K562 (cell line): ENCODE data around the gene POLD3. TPM values are rescaled to one million over a fixed set of nuclear protein-coding genes. Genes with fewer than 3 reads are reported as not detected.

ENCODE experiments used
- ATAC-seq: fragments of 200-7000 bp; cut with Tn5 transposase; 3 replicates; pipeline ENCODE4 v1.9.1; 2020; ENCODE audit warnings: moderate library complexity
- BruUV-seq: library from RNA; stranded (reverse); fragments of 400-500 nt; replicated peaks from 2 replicates; lab custom pipeline; 2021; lab: Mats Ljungman, UMichigan
- CTCF ChIA-PET: fragments of 300-600 bp; formaldehyde crosslinking; extraction: SDS; loops from one replicate; lab custom pipeline; 2021; ENCODE audit warnings: low intra/inter-chr PET ratio; lab: Yijun Ruan, JAX
- POLR2A ChIA-PET: fragments of 300-600, 350-650 bp; sonication (Branson Sonifier 250); formaldehyde crosslinking; extraction: SDS; loops from one replicate; lab custom pipeline; 2021; ENCODE audit warnings: antibody characterized with exemption, inconsistent platforms; lab: Yijun Ruan, JAX
- DNase-seq, 4 experiments: peaks; one replicate each; pipeline versions ENCODE4 v3.0.0 to v3.0.0-alpha.2; 2011 to 2018; ENCODE audit warnings: low spot score in 3 of 4, mixed read lengths in 3 of 4; ENCODE audit errors: extremely low read depth in 1 of 4
- FAIRE-seq: peaks from 2 replicates; lab custom pipeline; 2011; peaks lifted over from hg19 to GRCh38; lab: Jason Lieb, UNC
- H2AFZ ChIP-seq: 2 replicates; pipeline ENCODE4 v1.6.0; 2011; ENCODE audit warnings: low read depth, low read length, control low read depth, inconsistent platforms
- H3K27ac ChIP-seq: fragments of 200-600 bp; 3 replicates; pipeline ENCODE4 v1.8.0; 2011; ENCODE audit warnings: low read depth, mild to moderate bottlenecking, control low read depth, inconsistent platforms, low read length, moderate library complexity, mixed read lengths; ENCODE audit errors: extremely low read depth
- H3K27me3 ChIP-seq, 2 experiments: fragments of 300-600 bp in 1 of 2; 2 replicates in 1 of 2; 3 replicates in 1 of 2; pipeline versions ENCODE4 v1.6.0 to v1.8.0; 2011; ENCODE audit warnings: inconsistent platforms in 2 of 2, low read length in 2 of 2, mild to moderate bottlenecking in 1 of 2, mixed read lengths in 1 of 2, moderate library complexity in 1 of 2; ENCODE audit not compliant: control insufficient read depth in 2 of 2, insufficient read depth in 2 of 2
- H3K36me3 ChIP-seq: fragments of 300-600 bp; 3 replicates; pipeline ENCODE4 v1.8.0; 2011; ENCODE audit warnings: mild to moderate bottlenecking, low read length, inconsistent platforms; ENCODE audit not compliant: control insufficient read depth, insufficient read depth
- H3K4me1 ChIP-seq, 2 experiments: fragments of 200-600 bp in 1 of 2; replicated peaks in 1 of 2; 2 replicates in 1 of 2; 3 replicates in 1 of 2; pipeline versions ENCODE4 v1.5.1 to v1.8.0; 2011; ENCODE audit warnings: inconsistent platforms in 2 of 2, low read length in 2 of 2, mild to moderate bottlenecking in 1 of 2, mixed read lengths in 1 of 2, moderate library complexity in 1 of 2; ENCODE audit not compliant: control insufficient read depth in 2 of 2, insufficient read depth in 2 of 2
- H3K4me2 ChIP-seq: 2 replicates; pipeline ENCODE4 v1.6.1; 2011; ENCODE audit warnings: low read length, control low read depth, inconsistent platforms, mixed read lengths; ENCODE audit not compliant: insufficient read depth
- H3K4me3 ChIP-seq: fragments of 200-600 bp; sonication (generic), shearing (Covaris generic); 2 replicates; pipeline ENCODE4 v1.5.1; 2016; ENCODE audit warnings: control low read depth, inconsistent platforms
- H3K79me2 ChIP-seq: fragments of 200-600 bp; 3 replicates; pipeline ENCODE4 v1.8.0; 2011; ENCODE audit warnings: low read length, inconsistent platforms; ENCODE audit not compliant: control insufficient read depth, insufficient read depth
- H3K9ac ChIP-seq, 2 experiments: 2 replicates each; pipeline versions ENCODE4 v1.6.0 to v1.6.1; 2011; ENCODE audit warnings: low read depth in 2 of 2, low read length in 2 of 2, control low read depth in 1 of 2, inconsistent platforms in 1 of 2, mild to moderate bottlenecking in 1 of 2, mixed read lengths in 1 of 2; ENCODE audit not compliant: insufficient read depth in 1 of 2
- H3K9me1 ChIP-seq: one replicate; pipeline ENCODE4 v1.6.0; 2011; ENCODE audit warnings: inconsistent platforms, mild to moderate bottlenecking, low read length, moderate library complexity; ENCODE audit not compliant: control insufficient read depth, insufficient read depth
- H3K9me3 ChIP-seq: replicated peaks from 2 replicates; pipeline ENCODE4 v1.5.1; 2011; ENCODE audit warnings: low read depth, low read length, inconsistent platforms; ENCODE audit not compliant: control insufficient read depth, insufficient read depth
- H4K20me1 ChIP-seq: replicated peaks from 2 replicates; pipeline ENCODE4 v1.6.1; 2011; ENCODE audit warnings: low read length, inconsistent platforms, mixed read lengths; ENCODE audit not compliant: control insufficient read depth, insufficient read depth
- C11orf30 ChIP-seq: fragments of 450-650 bp; IDR thresholded peaks from 2 replicates; pipeline ENCODE4 v1.6.1; 2016; ENCODE audit warnings: low read depth, mild to moderate bottlenecking
- CEBPB ChIP-seq: fragments of 450-650 bp; IDR thresholded peaks from 2 replicates; pipeline ENCODE4 v1.6.1; 2016; ENCODE audit warnings: missing genetic modification characterization, missing compliant biosample characterization
- CSDE1 ChIP-seq, 2 experiments: fragments of 450-650 bp; IDR thresholded peaks; 2 replicates each; pipeline ENCODE4 v1.6.1; 2016; ENCODE audit warnings: mild to moderate bottlenecking in 1 of 2
- NFRKB ChIP-seq: fragments of 450-650 bp; IDR thresholded peaks from 2 replicates; pipeline ENCODE4 v1.6.1; 2016; ENCODE audit warnings: low read depth
- OTX1 ChIP-seq: fragments of 450-650 bp; formaldehyde crosslinking; IDR thresholded peaks from 2 replicates; pipeline ENCODE4 v1.4.0; 2022; ENCODE audit warnings: mild to moderate bottlenecking
- RFX5 ChIP-seq: IDR thresholded peaks from 2 replicates; pipeline ENCODE4 v1.6.1; 2011; ENCODE audit warnings: low read depth, mild to moderate bottlenecking, improper control_type of control experiment, low read length
- SREBF1 ChIP-seq: fragments of 150-350 bp; IDR thresholded peaks from 2 replicates; pipeline ENCODE4 v1.6.1; 2014; ENCODE audit warnings: antibody characterized with exemption, low read depth, low read length, borderline replicate concordance
- ZNF507 ChIP-seq: conservative IDR thresholded peaks from 2 replicates; pipeline ENCODE4 v1.6.1; 2017; ENCODE audit warnings: missing genetic modification characterization, missing compliant biosample characterization
- ZNF57 ChIP-seq: fragments of 450-650 bp; formaldehyde crosslinking; IDR thresholded peaks from 2 replicates; pipeline ENCODE4 v1.4.0; 2020; ENCODE audit warnings: mild to moderate bottlenecking, moderate library complexity
- ZNF644 ChIP-seq: fragments of 200-800 bp; sonication (Bioruptor generic); IDR thresholded peaks from 2 replicates; pipeline ENCODE4 v1.6.1; 2016; ENCODE audit warnings: low read depth, missing genetic modification characterization, missing compliant biosample characterization
- ZNF79 ChIP-seq: fragments of 250-450 bp; sonication (Bioruptor Pico); IDR thresholded peaks from 2 replicates; pipeline ENCODE4 v1.4.0; 2020; ENCODE audit warnings: low read depth, mild to moderate bottlenecking, moderate library complexity
- WGBS: fragments of 100-300 bp; shearing (Covaris generic); methylation state at CpG from one replicate; pipeline ENCODE4 v1.1.6; 2016; ENCODE audit warnings: low coverage, mixed read lengths; ENCODE audit not compliant: insufficient coverage; ENCODE audit errors: missing lambda C conversion rate; 5-methylcytosine and 5-hydroxymethylcytosine counted together
- in situ Hi-C: fragments of 300-500 bp; cut with MboI; formaldehyde crosslinking; loops from 4 replicates; pipeline ENCODE4 v1.15.0; 2018; ENCODE audit warnings: inconsistent platforms, mixed read lengths
- intact Hi-C: fragments of 100-400 bp; cut with micrococcal nuclease; formaldehyde crosslinking; loops from 2 replicates; pipeline ENCODE4 v1.14.2; 2022
- polyA plus RNA-seq, 8 experiments: library from polyadenylated mRNA; depleted of rRNA in 4 of 8; stranded (reverse) in 5 of 8; unstranded in 3 of 8; fragments of >200 nt; fragmentation: Nextera tagmentation in 2 of 8; fragmentation: Illumina TruSeq in 1 of 8; extraction: Ambion mirVana in 2 of 8; extraction: Trizol in 1 of 8; gene quantifications; 2 replicates each; pipeline versions ENCODE4 v1.2.1 to v1.2.3, GENCODE V29; 2011 to 2014; ENCODE audit warnings: inconsistent platforms in 1 of 8, missing spikeins in 1 of 8
- total RNA-seq, 7 experiments: library from RNA; depleted of rRNA in 6 of 7; stranded (reverse); fragments of >200 nt in 6 of 7; fragmentation: Illumina TruSeq in 2 of 7; extraction: Trizol in 2 of 7; gene quantifications; 2 replicates each; pipeline versions ENCODE4 v1.2.1 to v1.2.3, GENCODE V29; 2011 to 2021; ENCODE audit warnings: low replicate concordance in 1 of 7
- TF ChIP-seq, protein P1 (sequence below): sonication (generic); formaldehyde crosslinking; IDR thresholded peaks from 2 replicates; pipeline ENCODE4 v1.8.0; 2022; ENCODE audit warnings: missing genetic modification reagents, mild to moderate bottlenecking, borderline replicate concordance
- TF ChIP-seq, protein P2 (sequence below), 3 experiments: fragments of 200-800 bp in 1 of 3; sonication (Bioruptor generic) in 1 of 3; sonication (generic) in 1 of 3; formaldehyde crosslinking in 1 of 3; IDR thresholded peaks; 2 replicates each; pipeline versions ENCODE4 v1.6.1 to v1.8.0; 2016 to 2022; ENCODE audit warnings: mild to moderate bottlenecking in 2 of 3, missing compliant biosample characterization in 2 of 3, missing genetic modification characterization in 2 of 3, missing genetic modification reagents in 1 of 3
- TF ChIP-seq, protein P3 (sequence below): sonication (generic); formaldehyde crosslinking; IDR thresholded peaks from 2 replicates; pipeline ENCODE4 v1.8.0; 2023; ENCODE audit warnings: mild to moderate bottlenecking, missing genetic modification reagents

Gene POLD3
- total and polyA plus RNA-seq, 9 of the 15 experiments (the other 6 are each of a cell fraction or from before 2014, with no cell fraction given), result 10.6 to 40.1 (median 24.6) TPM

DNA sequence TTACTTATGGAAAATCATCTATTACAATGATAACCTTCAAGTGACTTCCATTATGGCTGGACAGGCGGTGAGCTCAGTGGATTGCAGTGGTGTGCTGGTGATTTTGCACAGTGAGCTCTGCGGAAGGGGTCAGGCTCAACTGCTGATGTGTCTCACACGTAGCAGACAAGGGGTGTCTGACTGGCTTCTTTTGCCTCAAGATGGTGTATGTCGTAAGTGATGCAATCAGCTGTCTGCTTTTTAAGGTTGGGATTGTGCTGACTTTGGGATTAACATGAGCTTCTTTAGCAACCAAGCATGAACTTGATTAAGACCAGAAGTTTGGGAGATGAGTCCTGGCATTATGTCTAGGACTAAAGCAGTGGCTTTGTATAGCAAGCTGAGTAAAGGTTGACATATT, 49.5 kb downstream of the POLD3 start (continued):
- TF ChIP-seq, protein P1, sequence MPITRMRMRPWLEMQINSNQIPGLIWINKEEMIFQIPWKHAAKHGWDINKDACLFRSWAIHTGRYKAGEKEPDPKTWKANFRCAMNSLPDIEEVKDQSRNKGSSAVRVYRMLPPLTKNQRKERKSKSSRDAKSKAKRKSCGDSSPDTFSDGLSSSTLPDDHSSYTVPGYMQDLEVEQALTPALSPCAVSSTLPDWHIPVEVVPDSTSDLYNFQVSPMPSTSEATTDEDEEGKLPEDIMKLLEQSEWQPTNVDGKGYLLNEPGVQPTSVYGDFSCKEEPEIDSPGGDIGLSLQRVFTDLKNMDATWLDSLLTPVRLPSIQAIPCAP, result no peak
- TF ChIP-seq, protein P2, sequence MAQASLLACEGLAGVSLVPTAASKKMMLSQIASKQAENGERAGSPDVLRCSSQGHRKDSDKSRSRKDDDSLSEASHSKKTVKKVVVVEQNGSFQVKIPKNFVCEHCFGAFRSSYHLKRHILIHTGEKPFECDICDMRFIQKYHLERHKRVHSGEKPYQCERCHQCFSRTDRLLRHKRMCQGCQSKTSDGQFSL (CRISPR knock-in tag; IDR thresholded peaks at IDR 0.05), result no peak
- TF ChIP-seq, protein P2 (tag; IDR thresholded peaks at IDR 0.05), result no peak
- TF ChIP-seq NFRKB (no peak), ZNF57 (CRISPR knock-in tag) (no peak), CEBPB (tag) (peak; percentile 75), SREBF1 (no peak)

DNA sequence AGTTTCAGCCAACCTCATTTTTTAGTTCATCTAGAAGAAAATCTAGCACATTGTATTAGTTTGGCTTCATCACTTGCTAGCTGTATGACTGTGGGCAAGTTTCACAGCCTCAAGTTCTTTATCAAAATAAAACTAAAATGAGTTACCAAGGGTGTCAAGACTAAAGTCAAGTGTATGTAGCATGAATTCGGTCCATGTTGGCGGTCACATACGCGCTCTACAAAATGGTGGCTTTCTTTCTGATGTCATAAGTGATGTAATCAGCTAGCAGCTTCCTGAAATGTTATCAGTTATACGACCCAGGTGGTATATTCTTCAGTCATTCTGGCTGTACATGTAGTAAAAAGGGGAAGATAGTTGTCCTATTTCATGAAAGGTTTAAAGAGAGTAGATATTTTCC, 50.5 kb downstream of the POLD3 start:
- intact Hi-C loops (no loop called here), in situ Hi-C loops (no loop called here)
- ChIA-PET POLR2A (interaction anchor here (1.1 to 1.8 kb wide), 2 partner anchors 10 to 197 kb away, joined by 3 to 5 read pairs; no protein-coding TSS in a partner anchor), CTCF (interaction anchor here (0.9 kb wide), 1 partner anchor 605 kb away, joined by 3 read pairs; no protein-coding TSS in a partner anchor)
- BruUV-seq, result no TSS peak
- peaks cover 55% of the 10 kb centered on the region for H3K36me3 ChIP-seq
- no peak overlapping the region for H3K27ac ChIP-seq
- H3K4me3 ChIP-seq, result no peak overlapping the region
- WGBS, result 76% methylated on average over 5 of the region's 5 CpGs
- H3K4me2 ChIP-seq, result no peak overlapping the region
- ATAC-seq (no peak), FAIRE-seq (no peak), DNase-seq (peak in 1 of 4 experiments; percentile 12)
- no peak overlapping the region for H3K9ac ChIP-seq
- H3K9me1 ChIP-seq, result no peaks in the 10 kb centered on the region
- H3K4me1 ChIP-seq, result peaks cover 0 to 41% of the 10 kb centered on the region in 2 experiments
- H3K79me2 ChIP-seq, result no peaks in the 10 kb centered on the region
- no peaks in the 10 kb centered on the region for H3K27me3 ChIP-seq
- H4K20me1 ChIP-seq, result 0 out of 2 replicates have a peak, but pooled peaks cover 3% of the 10 kb centered on the region
- H3K9me3 ChIP-seq, result no peaks in the 10 kb centered on the region
- H2AFZ ChIP-seq, result no peak overlapping the region
- TF ChIP-seq ZNF644 (tag) (peak; percentile 56; the same call in 1 of the 2 replicates), ZNF79 (CRISPR knock-in tag) (no peak), OTX1 (CRISPR knock-in tag) (no peak), C11orf30 (no peak), CSDE1 (IDR thresholded peaks at IDR 0.05) (no peak), RFX5 (no peak), ZNF507 (tag) (no peak)
- TF ChIP-seq, protein P3, sequence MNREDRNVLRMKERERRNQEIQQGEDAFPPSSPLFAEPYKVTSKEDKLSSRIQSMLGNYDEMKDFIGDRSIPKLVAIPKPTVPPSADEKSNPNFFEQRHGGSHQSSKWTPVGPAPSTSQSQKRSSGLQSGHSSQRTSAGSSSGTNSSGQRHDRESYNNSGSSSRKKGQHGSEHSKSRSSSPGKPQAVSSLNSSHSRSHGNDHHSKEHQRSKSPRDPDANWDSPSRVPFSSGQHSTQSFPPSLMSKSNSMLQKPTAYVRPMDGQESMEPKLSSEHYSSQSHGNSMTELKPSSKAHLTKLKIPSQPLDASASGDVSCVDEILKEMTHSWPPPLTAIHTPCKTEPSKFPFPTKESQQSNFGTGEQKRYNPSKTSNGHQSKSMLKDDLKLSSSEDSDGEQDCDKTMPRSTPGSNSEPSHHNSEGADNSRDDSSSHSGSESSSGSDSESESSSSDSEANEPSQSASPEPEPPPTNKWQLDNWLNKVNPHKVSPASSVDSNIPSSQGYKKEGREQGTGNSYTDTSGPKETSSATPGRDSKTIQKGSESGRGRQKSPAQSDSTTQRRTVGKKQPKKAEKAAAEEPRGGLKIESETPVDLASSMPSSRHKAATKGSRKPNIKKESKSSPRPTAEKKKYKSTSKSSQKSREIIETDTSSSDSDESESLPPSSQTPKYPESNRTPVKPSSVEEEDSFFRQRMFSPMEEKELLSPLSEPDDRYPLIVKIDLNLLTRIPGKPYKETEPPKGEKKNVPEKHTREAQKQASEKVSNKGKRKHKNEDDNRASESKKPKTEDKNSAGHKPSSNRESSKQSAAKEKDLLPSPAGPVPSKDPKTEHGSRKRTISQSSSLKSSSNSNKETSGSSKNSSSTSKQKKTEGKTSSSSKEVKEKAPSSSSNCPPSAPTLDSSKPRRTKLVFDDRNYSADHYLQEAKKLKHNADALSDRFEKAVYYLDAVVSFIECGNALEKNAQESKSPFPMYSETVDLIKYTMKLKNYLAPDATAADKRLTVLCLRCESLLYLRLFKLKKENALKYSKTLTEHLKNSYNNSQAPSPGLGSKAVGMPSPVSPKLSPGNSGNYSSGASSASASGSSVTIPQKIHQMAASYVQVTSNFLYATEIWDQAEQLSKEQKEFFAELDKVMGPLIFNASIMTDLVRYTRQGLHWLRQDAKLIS (CRISPR knock-in tag), result no peak
